ENCODE results near the gene CYP2B6. TPM values are rescaled to one million over a fixed set of nuclear protein-coding genes. Genes with fewer than 3 reads are reported as not detected.
"Not testable (repeated sequence)": the region's sequence is repeated elsewhere in the genome, so short reads cannot be mapped to it uniquely, and the experiment has no call there.

Gene CYP2B6
- total and polyA plus RNA-seq, 2 donors (not counting 1 experiment from before 2014, with no cell fraction given) = not detected

DNA sequence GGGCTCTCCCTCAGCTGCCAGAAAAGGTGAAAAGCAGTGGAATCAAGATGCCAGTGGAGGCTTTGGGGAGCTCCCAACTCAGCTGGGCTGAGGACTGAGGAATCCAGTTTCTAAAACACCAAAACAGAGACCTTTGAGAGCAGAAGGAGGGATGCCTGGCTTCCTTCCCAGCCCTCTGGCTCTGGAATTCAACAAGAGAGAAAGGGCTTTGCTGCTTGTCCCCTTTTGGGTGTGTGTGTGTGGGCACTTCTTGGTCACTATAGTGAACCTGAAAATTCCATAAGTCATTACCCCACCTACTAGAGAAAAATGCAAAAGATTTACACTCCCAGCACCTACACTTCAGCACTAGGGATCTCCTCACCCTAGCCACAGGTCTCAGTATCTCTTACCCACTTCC lies 30.3 kb upstream of the CYP2B6 start:
- Histone ChIP-seq H3K9ac (ENCODE audit: insufficient read depth, low read length) (no peak overlapping the region), H4K20me1 (ENCODE audit: control insufficient read depth, extremely low read depth, insufficient read depth, low read length) (no peaks in the 10 kb centered on the region), H3K4me3 (replicated peaks in 1 of 4; ENCODE audit: control extremely low read depth in 1 of 4, insufficient read depth in 1 of 4, low read depth in 3 of 4, low read length in 4 of 4) (no peak overlapping the region), H3K36me3 (ENCODE audit: control insufficient read depth, insufficient read depth, low read length) (no peaks in the 10 kb centered on the region), H3K79me2 (ENCODE audit: control insufficient read depth, insufficient read depth, low read length) (no peaks in the 10 kb centered on the region), H3K9me3 (ENCODE audit: control insufficient read depth, insufficient read depth, low read depth, low read length) (no peaks in the 10 kb centered on the region), H3K4me2 (ENCODE audit: extremely low read depth, insufficient read depth, low read length) (no peak overlapping the region), H3K27ac (ENCODE audit: insufficient read depth, low read length) (no peak overlapping the region), H3K4me1 (ENCODE audit: control insufficient read depth, extremely low read depth, insufficient read depth, low read length) (no peaks in the 10 kb centered on the region), H2AFZ (ENCODE audit: low read length) (no peak overlapping the region), H3K27me3 (ENCODE audit: control insufficient read depth, insufficient read depth, low read length) (no peaks in the 10 kb centered on the region)
- no peak for DNase-seq (ENCODE audit: low read depth in 2 of 2)
- TF ChIP-seq EZH2 (IDR thresholded peaks at IDR 0.05; ENCODE audit: low read length, missing control alignments) = no peak
- TF ChIP-seq, protein P1, sequence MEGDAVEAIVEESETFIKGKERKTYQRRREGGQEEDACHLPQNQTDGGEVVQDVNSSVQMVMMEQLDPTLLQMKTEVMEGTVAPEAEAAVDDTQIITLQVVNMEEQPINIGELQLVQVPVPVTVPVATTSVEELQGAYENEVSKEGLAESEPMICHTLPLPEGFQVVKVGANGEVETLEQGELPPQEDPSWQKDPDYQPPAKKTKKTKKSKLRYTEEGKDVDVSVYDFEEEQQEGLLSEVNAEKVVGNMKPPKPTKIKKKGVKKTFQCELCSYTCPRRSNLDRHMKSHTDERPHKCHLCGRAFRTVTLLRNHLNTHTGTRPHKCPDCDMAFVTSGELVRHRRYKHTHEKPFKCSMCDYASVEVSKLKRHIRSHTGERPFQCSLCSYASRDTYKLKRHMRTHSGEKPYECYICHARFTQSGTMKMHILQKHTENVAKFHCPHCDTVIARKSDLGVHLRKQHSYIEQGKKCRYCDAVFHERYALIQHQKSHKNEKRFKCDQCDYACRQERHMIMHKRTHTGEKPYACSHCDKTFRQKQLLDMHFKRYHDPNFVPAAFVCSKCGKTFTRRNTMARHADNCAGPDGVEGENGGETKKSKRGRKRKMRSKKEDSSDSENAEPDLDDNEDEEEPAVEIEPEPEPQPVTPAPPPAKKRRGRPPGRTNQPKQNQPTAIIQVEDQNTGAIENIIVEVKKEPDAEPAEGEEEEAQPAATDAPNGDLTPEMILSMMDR (conservative IDR thresholded peaks at IDR 0.05 in 1 of 2, IDR thresholded peaks at IDR 0.05 in 1 of 2; ENCODE audit: low read depth in 1 of 2, low read length in 2 of 2) = no peak

DNA sequence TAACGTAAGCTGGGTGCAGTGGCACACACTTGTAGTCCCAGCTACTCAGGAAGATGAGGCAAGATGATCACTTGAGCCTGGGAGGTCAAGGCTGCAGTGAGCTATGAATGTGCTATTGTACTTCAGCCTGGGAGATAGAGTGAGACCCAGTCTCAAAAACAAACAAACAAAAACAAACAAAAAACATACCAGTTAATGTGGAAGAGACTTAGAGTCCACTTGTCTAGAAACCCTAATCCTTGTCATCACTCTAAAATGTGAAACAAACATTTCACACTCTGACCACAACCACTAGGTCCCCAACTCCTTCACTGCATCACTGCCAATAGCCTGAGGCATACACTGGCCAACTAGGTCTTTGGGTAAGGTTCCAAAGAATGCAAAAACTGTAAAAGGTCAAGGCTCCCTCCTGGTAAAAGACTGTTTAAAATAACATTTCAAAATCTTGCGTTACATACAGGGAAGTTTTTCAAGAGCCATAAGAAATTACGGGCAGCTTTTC lies 28.6 kb upstream of the CYP2B6 start:
- no peaks in the 10 kb centered on the region for H3K9me3 ChIP-seq (ENCODE audit: control insufficient read depth, insufficient read depth, low read depth, low read length)
- H2AFZ ChIP-seq (ENCODE audit: low read length) = no peak overlapping the region
- no peaks in the 10 kb centered on the region for H3K27me3 ChIP-seq (ENCODE audit: control insufficient read depth, insufficient read depth, low read length)
- no peaks in the 10 kb centered on the region for H3K79me2 ChIP-seq (ENCODE audit: control insufficient read depth, insufficient read depth, low read length)
- DNase-seq (ENCODE audit: low read depth in 2 of 2) = peak in 1 of 2 donors; percentile 2
- H3K9ac ChIP-seq (ENCODE audit: insufficient read depth, low read length) = no peak overlapping the region
- no peak overlapping the region for H3K4me2 ChIP-seq (ENCODE audit: extremely low read depth, insufficient read depth, low read length)
- H3K27ac ChIP-seq (ENCODE audit: insufficient read depth, low read length) = no peak overlapping the region
- no peaks in the 10 kb centered on the region for H3K36me3 ChIP-seq (ENCODE audit: control insufficient read depth, insufficient read depth, low read length)
- no peak overlapping the region for H3K4me3 ChIP-seq (replicated peaks in 1 of 4; ENCODE audit: control extremely low read depth in 1 of 4, insufficient read depth in 1 of 4, low read depth in 3 of 4, low read length in 4 of 4)
- TF ChIP-seq EZH2 (IDR thresholded peaks at IDR 0.05; ENCODE audit: low read length, missing control alignments) = no peak
- TF ChIP-seq, protein P1 (conservative IDR thresholded peaks at IDR 0.05 in 1 of 2, IDR thresholded peaks at IDR 0.05 in 1 of 2; ENCODE audit: low read depth in 1 of 2, low read length in 2 of 2) = no peak
- H4K20me1 ChIP-seq (ENCODE audit: control insufficient read depth, extremely low read depth, insufficient read depth, low read length) = no peaks in the 10 kb centered on the region
- H3K4me1 ChIP-seq (ENCODE audit: control insufficient read depth, extremely low read depth, insufficient read depth, low read length) = no peaks in the 10 kb centered on the region

DNA sequence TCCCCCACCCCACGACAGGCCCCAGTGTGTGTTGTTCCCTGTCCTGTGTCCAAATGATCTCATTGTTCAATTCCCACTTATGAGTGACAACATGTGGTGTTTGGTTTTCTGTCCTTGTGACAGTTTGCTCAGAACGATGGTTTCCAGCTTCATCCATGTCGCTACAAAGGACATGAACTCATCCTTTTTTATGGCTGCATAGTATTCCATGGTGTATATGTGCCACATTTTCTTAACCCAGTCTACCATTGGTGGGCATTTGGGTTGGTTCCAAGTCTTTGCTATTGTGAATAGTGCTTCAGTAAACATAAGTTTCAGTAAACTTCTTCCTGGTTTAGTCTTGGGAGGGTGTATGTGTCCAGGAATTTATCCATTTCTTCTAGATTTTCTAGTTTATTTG lies 26.7 kb upstream of the CYP2B6 start:
- not testable (repeated sequence) for H3K4me3 ChIP-seq (replicated peaks in 1 of 4; ENCODE audit: control extremely low read depth in 1 of 4, insufficient read depth in 1 of 4, low read depth in 3 of 4, low read length in 4 of 4); H3K4me2 ChIP-seq (ENCODE audit: extremely low read depth, insufficient read depth, low read length); H4K20me1 ChIP-seq (ENCODE audit: control insufficient read depth, extremely low read depth, insufficient read depth, low read length); H3K9me3 ChIP-seq (ENCODE audit: control insufficient read depth, insufficient read depth, low read depth, low read length); H3K27ac ChIP-seq (ENCODE audit: insufficient read depth, low read length); H3K4me1 ChIP-seq (ENCODE audit: control insufficient read depth, extremely low read depth, insufficient read depth, low read length); H3K27me3 ChIP-seq (ENCODE audit: control insufficient read depth, insufficient read depth, low read length); H3K9ac ChIP-seq (ENCODE audit: insufficient read depth, low read length); H3K36me3 ChIP-seq (ENCODE audit: control insufficient read depth, insufficient read depth, low read length); H3K79me2 ChIP-seq (ENCODE audit: control insufficient read depth, insufficient read depth, low read length); DNase-seq (ENCODE audit: low read depth in 2 of 2); H2AFZ ChIP-seq (ENCODE audit: low read length)

DNA sequence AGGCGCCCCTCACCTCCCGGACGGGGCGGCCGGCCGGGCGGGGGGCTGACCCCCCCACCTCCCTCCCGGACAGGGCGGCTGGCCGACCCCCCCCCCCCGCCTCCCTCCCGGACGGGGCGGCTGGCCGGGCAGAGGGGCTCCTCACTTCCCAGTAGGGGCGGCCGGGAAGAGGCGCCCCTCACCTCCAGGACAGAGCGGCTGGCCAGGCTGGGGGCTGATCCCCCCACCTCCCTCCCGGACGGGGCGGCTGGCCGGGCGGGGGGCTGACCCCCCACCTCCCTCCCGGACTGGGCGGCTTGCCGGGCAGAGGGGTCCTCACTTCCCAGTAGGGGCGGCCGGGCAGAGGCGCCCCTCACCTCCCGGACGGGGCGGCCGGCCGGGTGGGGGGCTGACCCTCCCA lies 25.7 kb upstream of the CYP2B6 start:
- not testable (repeated sequence) for H3K79me2 ChIP-seq (ENCODE audit: control insufficient read depth, insufficient read depth, low read length); H3K9ac ChIP-seq (ENCODE audit: insufficient read depth, low read length); H3K36me3 ChIP-seq (ENCODE audit: control insufficient read depth, insufficient read depth, low read length); H2AFZ ChIP-seq (ENCODE audit: low read length); H3K4me1 ChIP-seq (ENCODE audit: control insufficient read depth, extremely low read depth, insufficient read depth, low read length); H3K27me3 ChIP-seq (ENCODE audit: control insufficient read depth, insufficient read depth, low read length); H4K20me1 ChIP-seq (ENCODE audit: control insufficient read depth, extremely low read depth, insufficient read depth, low read length); H3K9me3 ChIP-seq (ENCODE audit: control insufficient read depth, insufficient read depth, low read depth, low read length); H3K4me3 ChIP-seq (replicated peaks in 1 of 4; ENCODE audit: control extremely low read depth in 1 of 4, insufficient read depth in 1 of 4, low read depth in 3 of 4, low read length in 4 of 4); H3K27ac ChIP-seq (ENCODE audit: insufficient read depth, low read length); DNase-seq (ENCODE audit: low read depth in 2 of 2); H3K4me2 ChIP-seq (ENCODE audit: extremely low read depth, insufficient read depth, low read length)

GRCh38 chr19:40966591-40966990 lies 24.5 kb upstream of the CYP2B6 start:
- not testable (repeated sequence) for H3K4me2 ChIP-seq (ENCODE audit: extremely low read depth, insufficient read depth, low read length); H3K27ac ChIP-seq (ENCODE audit: insufficient read depth, low read length); H2AFZ ChIP-seq (ENCODE audit: low read length); DNase-seq (ENCODE audit: low read depth in 2 of 2); H3K79me2 ChIP-seq (ENCODE audit: control insufficient read depth, insufficient read depth, low read length); H4K20me1 ChIP-seq (ENCODE audit: control insufficient read depth, extremely low read depth, insufficient read depth, low read length); H3K27me3 ChIP-seq (ENCODE audit: control insufficient read depth, insufficient read depth, low read length); H3K4me1 ChIP-seq (ENCODE audit: control insufficient read depth, extremely low read depth, insufficient read depth, low read length); H3K9ac ChIP-seq (ENCODE audit: insufficient read depth, low read length); H3K9me3 ChIP-seq (ENCODE audit: control insufficient read depth, insufficient read depth, low read depth, low read length); H3K4me3 ChIP-seq (replicated peaks in 1 of 4; ENCODE audit: control extremely low read depth in 1 of 4, insufficient read depth in 1 of 4, low read depth in 3 of 4, low read length in 4 of 4); H3K36me3 ChIP-seq (ENCODE audit: control insufficient read depth, insufficient read depth, low read length)

Measured in fibroblast of lung (primary cell).